Measurements from ENCODE around the gene NCAM1. TPM values are rescaled to one million over a fixed set of nuclear protein-coding genes. Genes with fewer than 3 reads are reported as not detected.

The NCAM1 gene
- total RNA-seq, 4 donors from 2014 or later = 0.98 to 1.3 (median 1.2) TPM

DNA sequence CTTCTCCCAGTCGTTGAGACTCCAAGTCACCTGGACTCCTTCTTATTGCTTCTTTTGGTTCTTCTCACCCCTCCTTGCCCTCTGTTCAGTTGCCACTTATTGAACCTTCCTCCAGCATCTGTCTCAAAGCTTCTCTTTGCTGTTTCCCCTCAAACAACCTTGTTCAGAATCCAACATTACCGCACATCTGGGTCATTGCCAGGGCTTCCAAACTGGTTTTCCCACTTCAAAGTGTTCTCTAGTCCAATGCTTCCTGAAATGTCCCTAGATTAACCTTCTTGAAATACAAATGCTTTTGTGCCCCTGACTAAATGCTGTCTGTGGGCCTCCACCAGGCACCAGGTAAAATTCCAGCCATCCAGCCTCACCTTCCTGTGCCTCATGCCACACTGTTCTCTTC, 252.3 kb downstream of the NCAM1 start:
- TF ChIP-seq, protein P1, sequence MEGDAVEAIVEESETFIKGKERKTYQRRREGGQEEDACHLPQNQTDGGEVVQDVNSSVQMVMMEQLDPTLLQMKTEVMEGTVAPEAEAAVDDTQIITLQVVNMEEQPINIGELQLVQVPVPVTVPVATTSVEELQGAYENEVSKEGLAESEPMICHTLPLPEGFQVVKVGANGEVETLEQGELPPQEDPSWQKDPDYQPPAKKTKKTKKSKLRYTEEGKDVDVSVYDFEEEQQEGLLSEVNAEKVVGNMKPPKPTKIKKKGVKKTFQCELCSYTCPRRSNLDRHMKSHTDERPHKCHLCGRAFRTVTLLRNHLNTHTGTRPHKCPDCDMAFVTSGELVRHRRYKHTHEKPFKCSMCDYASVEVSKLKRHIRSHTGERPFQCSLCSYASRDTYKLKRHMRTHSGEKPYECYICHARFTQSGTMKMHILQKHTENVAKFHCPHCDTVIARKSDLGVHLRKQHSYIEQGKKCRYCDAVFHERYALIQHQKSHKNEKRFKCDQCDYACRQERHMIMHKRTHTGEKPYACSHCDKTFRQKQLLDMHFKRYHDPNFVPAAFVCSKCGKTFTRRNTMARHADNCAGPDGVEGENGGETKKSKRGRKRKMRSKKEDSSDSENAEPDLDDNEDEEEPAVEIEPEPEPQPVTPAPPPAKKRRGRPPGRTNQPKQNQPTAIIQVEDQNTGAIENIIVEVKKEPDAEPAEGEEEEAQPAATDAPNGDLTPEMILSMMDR (IDR thresholded peaks at IDR 0.05; ENCODE audit: low read depth) = no peak

DNA sequence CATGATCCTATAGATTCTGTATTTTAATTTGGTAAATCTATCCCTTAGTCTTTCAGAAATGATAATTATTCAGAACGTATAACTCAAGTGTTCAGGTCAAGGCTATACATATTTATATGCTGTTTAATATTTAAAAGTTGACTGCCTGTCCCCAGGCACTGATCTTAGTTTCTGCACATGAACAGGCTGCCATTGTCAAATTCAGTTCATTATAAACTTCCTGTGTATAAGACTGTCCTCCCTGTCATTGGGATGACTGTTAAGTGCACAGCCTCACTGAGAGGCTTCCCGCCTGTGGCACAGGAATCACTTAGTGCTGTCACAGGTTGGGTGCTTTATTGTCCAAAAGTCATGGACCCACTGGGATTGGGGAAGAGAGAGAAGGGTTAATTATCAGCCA, 261.0 kb downstream of the NCAM1 start:
- TF ChIP-seq, protein P1 (IDR thresholded peaks at IDR 0.05; ENCODE audit: low read depth) = no peak

DNA sequence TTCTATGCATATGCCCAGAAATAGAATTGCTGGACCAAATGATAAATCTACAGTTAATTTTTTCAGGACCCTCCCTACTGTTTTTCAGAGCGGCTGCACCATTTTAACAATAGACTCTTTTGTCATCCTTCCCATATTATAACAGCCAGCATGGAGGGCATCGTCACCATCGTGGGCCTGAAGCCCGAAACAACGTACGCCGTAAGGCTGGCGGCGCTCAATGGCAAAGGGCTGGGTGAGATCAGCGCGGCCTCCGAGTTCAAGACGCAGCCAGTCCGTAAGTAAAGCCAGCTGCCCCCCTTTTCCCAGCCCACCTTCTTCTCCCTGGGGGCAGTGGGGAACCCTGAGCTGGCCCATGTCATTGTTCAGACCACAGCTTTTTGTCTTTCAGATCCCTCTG, 273.7 kb downstream of the NCAM1 start:
- TF ChIP-seq, protein P1 (IDR thresholded peaks at IDR 0.05; ENCODE audit: low read depth) = no peak

DNA sequence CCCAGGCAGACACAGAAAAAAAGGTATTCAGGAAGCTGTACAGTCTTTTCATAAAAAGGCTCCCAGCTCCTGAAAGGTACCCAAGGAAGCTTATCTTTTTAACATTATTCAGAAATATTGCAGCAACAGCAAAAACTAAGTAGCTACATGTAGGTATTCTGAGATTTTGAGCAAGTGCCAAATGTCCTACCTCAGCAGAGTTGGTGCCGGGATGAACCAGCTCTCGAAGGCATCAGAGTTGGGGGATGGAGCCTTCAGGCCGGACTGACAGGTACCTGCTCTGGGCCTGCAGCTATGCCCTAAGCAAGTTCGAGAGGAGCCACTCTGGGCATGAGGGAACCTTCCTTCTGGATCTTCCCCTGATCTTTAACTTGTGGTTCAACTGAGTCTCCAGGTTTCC, 276.0 kb downstream of the NCAM1 start:
- TF ChIP-seq, protein P1 (IDR thresholded peaks at IDR 0.05; ENCODE audit: low read depth) = no peak

DNA sequence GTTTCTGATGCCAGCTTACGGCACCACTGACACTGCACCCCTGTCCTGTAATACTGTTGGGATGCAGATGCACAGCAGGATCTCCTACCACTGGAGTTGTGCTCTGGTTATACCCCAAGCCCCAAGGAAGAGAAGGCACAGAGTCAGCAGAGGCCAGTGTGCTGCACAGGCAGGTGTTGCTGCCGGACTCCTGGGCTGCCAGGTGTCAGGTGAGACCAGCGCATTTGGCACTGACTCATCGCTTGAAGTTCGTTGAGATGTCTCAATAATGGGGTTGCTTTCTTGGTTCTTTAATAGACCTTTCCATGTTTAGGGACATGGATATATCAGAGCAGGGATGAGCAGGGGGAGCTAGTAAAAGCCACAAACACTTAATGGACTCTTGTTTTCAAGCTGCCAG, 277.5 kb downstream of the NCAM1 start:
- TF ChIP-seq, protein P1 (IDR thresholded peaks at IDR 0.05; ENCODE audit: low read depth) = no peak

DNA sequence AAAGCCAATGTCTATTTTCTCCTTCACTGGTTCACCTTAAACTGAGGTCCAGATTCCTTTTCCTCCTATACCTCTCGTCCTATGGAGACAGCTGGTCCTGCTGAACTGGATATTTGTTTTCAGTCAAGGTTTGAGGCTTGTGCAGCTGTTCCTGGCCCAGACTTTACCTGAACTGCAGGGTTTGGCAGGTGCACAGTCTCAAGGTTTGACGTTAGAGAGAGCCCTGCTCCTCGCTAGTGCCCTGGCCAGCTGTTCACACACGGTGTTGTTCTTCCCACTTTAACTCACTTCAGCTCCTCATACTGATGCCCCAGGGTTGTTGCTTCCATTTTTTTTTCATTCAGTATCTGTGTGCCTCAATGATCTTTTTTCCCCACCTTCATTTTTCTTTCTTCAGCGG, 279.2 kb downstream of the NCAM1 start:
- TF ChIP-seq, protein P1 (IDR thresholded peaks at IDR 0.05; ENCODE audit: low read depth) = no peak

DNA sequence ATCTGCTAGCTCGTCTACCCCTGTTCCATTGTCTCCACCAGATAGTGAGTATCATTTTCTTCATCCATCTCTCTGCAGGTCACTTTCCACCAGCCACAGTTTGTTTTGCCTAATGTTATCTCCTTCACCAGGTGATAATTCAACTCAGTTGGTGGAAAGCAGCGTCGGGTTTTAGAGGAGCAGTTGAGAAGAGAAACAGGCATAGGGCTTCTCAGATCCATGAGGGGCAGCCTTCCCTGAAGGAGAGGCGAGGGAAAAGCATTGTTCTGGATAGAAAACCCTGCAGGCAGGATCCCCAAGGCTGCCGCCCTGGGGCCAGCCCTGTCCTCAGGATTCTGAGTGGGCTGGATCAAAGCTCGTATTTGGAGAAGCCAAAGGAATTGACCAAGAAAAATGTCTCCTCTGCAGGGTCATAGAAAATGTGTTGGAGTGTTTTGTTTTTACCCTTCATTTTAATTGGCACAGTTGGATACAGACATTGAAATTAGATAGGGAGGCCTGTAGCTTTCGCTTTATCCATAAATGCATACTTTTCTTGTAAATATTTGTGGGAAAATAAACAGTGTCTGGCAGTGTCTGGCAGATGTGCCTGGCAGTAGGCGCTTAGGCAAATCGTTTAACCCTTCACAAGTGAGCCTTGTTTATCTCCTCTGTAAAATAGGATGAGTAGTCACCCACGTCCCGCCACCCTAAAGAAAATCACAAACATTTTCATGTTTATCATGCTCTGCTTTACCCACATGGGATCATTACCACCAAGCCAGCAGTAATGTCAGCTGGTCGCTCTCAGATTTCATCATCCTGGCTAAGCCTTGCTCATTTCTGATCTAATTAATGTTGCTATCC, 279.8 kb downstream of the NCAM1 start:
- TF ChIP-seq, protein P1 (IDR thresholded peaks at IDR 0.05; ENCODE audit: low read depth) = no peak
